Activated CD8-positive, alpha-beta T cell treated with anti-CD3 and anti-CD28 coated beads for 36 hours (primary cell): ENCODE results near the gene ZNF512B. TPM values are rescaled to one million over a fixed set of nuclear protein-coding genes. Genes with fewer than 3 reads are reported as not detected.
A peak's percentile ranks its signal among the peaks of the same experiment; 100 is the strongest.

Experiments used
- ATAC-seq: fragments of 200-7000 bp; cut with Tn5 transposase; one replicate; pipeline ENCODE4 v1.10.0; 2021; ENCODE audit warnings: mild to moderate bottlenecking, moderate library complexity
- CTCF ChIA-PET: fragments of 350-600 bp; sonication (Branson Sonifier 250); formaldehyde crosslinking; loops from one replicate; lab custom pipeline; 2021; ENCODE audit warnings: antibody characterized with exemption; lab: Charles Lee
- POLR2A ChIA-PET: fragments of 350-600 bp; sonication (Branson Sonifier 250); formaldehyde crosslinking; loops from one replicate; lab custom pipeline; 2021; ENCODE audit warnings: antibody characterized with exemption; lab: Charles Lee
- DNase-seq: peaks from one replicate; pipeline ENCODE4 v3.0.0-alpha.2; 2020
- H3K27ac Mint-ChIP-seq: one replicate; pipeline ENCODE4 v1.8.0; 2021; ENCODE audit warnings: mild to moderate bottlenecking, mixed read lengths
- H3K27me3 Mint-ChIP-seq: one replicate; pipeline ENCODE4 v1.8.0; 2021; ENCODE audit warnings: mixed read lengths
- H3K36me3 Mint-ChIP-seq: one replicate; pipeline ENCODE4 v1.8.0; 2021; ENCODE audit warnings: low read depth, mixed read lengths
- H3K4me1 Mint-ChIP-seq: one replicate; pipeline ENCODE4 v1.8.0; 2021; ENCODE audit warnings: low read depth, mixed read lengths
- H3K4me3 Mint-ChIP-seq: one replicate; pipeline ENCODE4 v1.8.0; 2021; ENCODE audit warnings: mild to moderate bottlenecking, moderate library complexity, mixed read lengths
- H3K9me3 Mint-ChIP-seq: one replicate; pipeline ENCODE4 v1.8.0; 2021; ENCODE audit warnings: mixed read lengths
- intact Hi-C: fragments of 100-400 bp; cut with micrococcal nuclease; formaldehyde crosslinking; loops from one replicate; pipeline ENCODE4 v1.10.0; 2022
- microRNA-seq: library from miRNA; unstranded; fragments of <30 nt; microRNA quantifications from one replicate; pipeline ENCODE4 v1.2.0, GENCODE V29; 2022; ENCODE audit warnings: borderline microRNAs expressed, borderline replicate concordance
- total RNA-seq, 2 experiments: library from RNA; stranded (reverse); gene quantifications; one replicate each; pipeline ENCODE4 v1.2.3, GENCODE V29; 2021
- TF ChIP-seq, protein P1 (sequence below): fragments of 200-600 bp; IDR thresholded peaks from one replicate; pipeline ENCODE4 v1.8.0; 2022; ENCODE audit warnings: antibody characterized with exemption, mild to moderate bottlenecking

Gene ZNF512B
- total RNA-seq, 2 experiments from 2014 or later: 7.5 to 8.6 TPM

DNA sequence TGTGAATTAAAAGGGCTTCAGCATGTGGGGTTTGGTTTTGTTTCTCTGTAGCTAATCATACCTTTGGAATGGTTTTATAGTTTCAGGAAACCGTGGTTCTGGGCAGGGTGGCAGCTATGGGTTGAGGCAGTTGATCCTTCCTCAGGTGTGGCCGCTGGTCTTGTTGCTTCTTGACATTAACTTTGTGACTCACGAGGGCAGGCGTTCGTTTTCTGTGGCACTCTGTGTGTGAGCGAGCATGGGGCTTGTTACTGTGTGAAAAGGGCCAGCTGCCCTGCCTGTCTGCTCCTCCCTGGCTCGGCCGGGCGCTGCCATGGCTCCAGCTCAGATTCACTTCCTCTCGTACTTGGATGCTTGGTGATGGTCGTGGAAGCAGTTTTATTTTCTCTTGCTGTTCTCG is 58.6 kb downstream of the ZNF512B start:
- ChIA-PET POLR2A (interaction anchor here (0.7 to 0.8 kb wide), 2 partner anchors 10 to 40 kb away, joined by 3 to 4 read pairs; no protein-coding TSS in a partner anchor), CTCF (interaction anchor here (1.7 to 2.5 kb wide), 2 partner anchors 62 to 128 kb away, joined by 6 to 14 read pairs; no protein-coding TSS in a partner anchor)
- ATAC-seq: peak; percentile 27
- peak overlapping the region; percentile 3 for H3K27ac Mint-ChIP-seq
- H3K27me3 Mint-ChIP-seq: no peaks in the 10 kb centered on the region
- peaks cover 20% of the 10 kb centered on the region for H3K36me3 Mint-ChIP-seq
- H3K4me3 Mint-ChIP-seq: no peak overlapping the region
- TF ChIP-seq, protein P1, sequence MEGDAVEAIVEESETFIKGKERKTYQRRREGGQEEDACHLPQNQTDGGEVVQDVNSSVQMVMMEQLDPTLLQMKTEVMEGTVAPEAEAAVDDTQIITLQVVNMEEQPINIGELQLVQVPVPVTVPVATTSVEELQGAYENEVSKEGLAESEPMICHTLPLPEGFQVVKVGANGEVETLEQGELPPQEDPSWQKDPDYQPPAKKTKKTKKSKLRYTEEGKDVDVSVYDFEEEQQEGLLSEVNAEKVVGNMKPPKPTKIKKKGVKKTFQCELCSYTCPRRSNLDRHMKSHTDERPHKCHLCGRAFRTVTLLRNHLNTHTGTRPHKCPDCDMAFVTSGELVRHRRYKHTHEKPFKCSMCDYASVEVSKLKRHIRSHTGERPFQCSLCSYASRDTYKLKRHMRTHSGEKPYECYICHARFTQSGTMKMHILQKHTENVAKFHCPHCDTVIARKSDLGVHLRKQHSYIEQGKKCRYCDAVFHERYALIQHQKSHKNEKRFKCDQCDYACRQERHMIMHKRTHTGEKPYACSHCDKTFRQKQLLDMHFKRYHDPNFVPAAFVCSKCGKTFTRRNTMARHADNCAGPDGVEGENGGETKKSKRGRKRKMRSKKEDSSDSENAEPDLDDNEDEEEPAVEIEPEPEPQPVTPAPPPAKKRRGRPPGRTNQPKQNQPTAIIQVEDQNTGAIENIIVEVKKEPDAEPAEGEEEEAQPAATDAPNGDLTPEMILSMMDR: no peak
- no peak for DNase-seq
- peaks cover 38% of the 10 kb centered on the region for H3K4me1 Mint-ChIP-seq
- no peaks in the 10 kb centered on the region for H3K9me3 Mint-ChIP-seq
- intact Hi-C loops: no loop called here

DNA sequence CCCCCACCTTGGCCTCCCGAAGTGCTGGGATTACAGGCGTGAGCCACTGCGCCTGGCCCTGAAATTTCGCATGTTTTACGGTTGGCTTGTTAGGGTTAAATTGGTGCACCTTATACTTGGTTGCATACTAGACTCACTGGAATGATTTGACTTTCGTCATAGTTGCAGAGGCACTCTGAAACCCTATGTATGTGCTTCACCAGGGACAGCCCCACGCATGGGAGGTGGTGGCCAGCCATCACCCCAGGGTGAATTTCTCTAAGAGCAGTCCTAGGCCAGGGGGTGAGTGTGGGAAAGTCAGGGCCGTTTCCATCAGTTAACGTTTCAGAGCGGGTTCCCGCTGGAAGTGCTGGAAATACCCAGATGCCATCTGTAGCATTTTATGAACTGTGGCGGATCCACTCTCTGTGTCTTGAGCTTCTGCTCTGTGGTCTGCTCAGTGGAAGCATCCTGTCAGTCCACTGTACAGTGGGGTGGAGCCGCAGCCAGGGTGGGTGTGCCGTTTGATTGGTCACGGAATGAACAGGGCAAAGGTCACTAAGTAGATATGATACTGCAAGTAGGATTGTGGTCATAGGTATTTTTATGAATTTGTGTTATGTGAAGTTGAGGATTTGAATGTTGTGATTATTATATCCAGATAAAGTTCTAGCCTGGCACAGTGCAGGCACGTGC is 61.6 kb downstream of the ZNF512B start:
- ATAC-seq (no peak), DNase-seq (no peak)
- CTCF ChIA-PET: interaction anchor here (3.0 kb wide), 1 partner anchor 66 kb away, joined by 14 read pairs; no protein-coding TSS in a partner anchor
- Mint-ChIP-seq H3K27ac (no peak overlapping the region), H3K36me3 (peaks cover 13% of the 10 kb centered on the region), H3K4me1 (peaks cover 39% of the 10 kb centered on the region), H3K27me3 (no peaks in the 10 kb centered on the region), H3K9me3 (no peaks in the 10 kb centered on the region), H3K4me3 (no peak overlapping the region)
- intact Hi-C loops: no loop called here
- TF ChIP-seq, protein P1: no peak
- POLR2A ChIA-PET: no interaction called here

Small RNAs within 50 kb of the gene (microRNA-seq; reads per million reads assigned to microRNA genes)
- gene MIR1914 (1.2 reads per million), gene MIR647 (0.91 reads per million), gene MIR941-1 (not detected), gene MIR941-2 (not detected), gene MIR941-3 (not detected), gene MIR941-4 (not detected), gene MIR941-5 (not detected)

Other genes with a start within 250 kb of the ZNF512B start
- gene LIME1, start 233.3 kb downstream of the ZNF512B start, total RNA-seq: 10 to 100 TPM; 15.5 to 16.8 TPM
- gene SLC2A4RG, start 230.2 kb downstream of the ZNF512B start, total RNA-seq: 10 to 100 TPM; 38.5 to 39.8 TPM
- gene ZBTB46, start 138.7 kb downstream of the ZNF512B start, total RNA-seq: under 1 TPM; 0.31 to 0.38 TPM
- gene ABHD16B, start 108.4 kb downstream of the ZNF512B start, total RNA-seq: not detected
- 10 to 100 TPM; 43.1 to 44.6 TPM for gene TPD52L2, start 104.7 kb downstream of the ZNF512B start, total RNA-seq
- 10 to 100 TPM; 32.2 to 32.5 TPM for gene DNAJC5, start 74.8 kb downstream of the ZNF512B start, total RNA-seq
- 10 to 100 TPM; 31.5 to 32.6 TPM for gene UCKL1, start 13.5 kb downstream of the ZNF512B start, total RNA-seq
- 10 to 100 TPM; 17.4 to 17.5 TPM for gene SAMD10, start 9.7 kb upstream of the ZNF512B start, total RNA-seq
- 10 to 100 TPM; 53.0 to 55.5 TPM for gene PRPF6, start 11.2 kb upstream of the ZNF512B start, total RNA-seq
- 1 to 10 TPM; 2.8 to 4.7 TPM for gene C20orf204, start 66.3 kb upstream of the ZNF512B start, total RNA-seq
- gene SOX18, start 79.7 kb upstream of the ZNF512B start, total RNA-seq: not detected
- gene TCEA2, start 93.3 kb upstream of the ZNF512B start, total RNA-seq: 10 to 100 TPM; 30.0 to 33.0 TPM
- gene RGS19, start 109.6 kb upstream of the ZNF512B start, total RNA-seq: 10 to 100 TPM; 42.5 to 44.1 TPM
- gene OPRL1, start 110.2 kb upstream of the ZNF512B start, total RNA-seq: under 1 TPM; 0.61 to 0.63 TPM
- gene LKAAEAR1, start 114.5 kb upstream of the ZNF512B start, total RNA-seq: under 1 TPM; 0.43 TPM
- not detected for gene NPBWR2, start 137.6 kb upstream of the ZNF512B start, total RNA-seq
- not detected for gene MYT1, start 194.5 kb upstream of the ZNF512B start, total RNA-seq